Measurements from ENCODE around the gene DIS3L2.

DIS3L2 gene

DNA sequence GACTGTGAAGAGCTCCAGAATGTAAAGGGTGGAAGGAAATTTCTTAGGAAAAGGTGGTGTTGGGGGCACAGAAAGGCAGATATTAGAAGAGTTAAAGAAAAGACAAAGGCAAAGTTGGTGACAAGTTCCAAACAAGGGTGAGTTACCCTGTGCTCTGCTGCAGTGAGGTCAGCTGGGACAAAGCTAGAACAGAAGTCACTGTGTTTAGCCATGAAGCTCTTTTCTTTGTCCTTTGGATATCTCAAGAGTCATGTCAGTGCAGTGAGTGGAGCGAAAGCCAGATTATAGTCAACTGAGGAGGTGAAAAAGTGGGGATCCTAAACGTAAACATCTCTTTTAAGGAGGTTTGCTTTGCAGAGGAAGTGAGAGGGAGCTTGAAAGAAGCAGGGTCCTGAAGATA is 229.3 kb downstream of the DIS3L2 start:
- Histone ChIP-seq H2AFZ (ENCODE audit: low read depth, low read length) (no peak overlapping the region), H3K4me1 (ENCODE audit: insufficient read depth, low read length) (peaks cover 3% of the 10 kb centered on the region), H3K9me3 (ENCODE audit: low read length) (peaks cover 7% of the 10 kb centered on the region), H3K4me3 (ENCODE audit: low read length) (no peak overlapping the region), H3K36me3 (ENCODE audit: insufficient read depth, low read length) (no peaks in the 10 kb centered on the region), H3K27me3 (ENCODE audit: insufficient read depth, low read length) (no peaks in the 10 kb centered on the region)

DNA sequence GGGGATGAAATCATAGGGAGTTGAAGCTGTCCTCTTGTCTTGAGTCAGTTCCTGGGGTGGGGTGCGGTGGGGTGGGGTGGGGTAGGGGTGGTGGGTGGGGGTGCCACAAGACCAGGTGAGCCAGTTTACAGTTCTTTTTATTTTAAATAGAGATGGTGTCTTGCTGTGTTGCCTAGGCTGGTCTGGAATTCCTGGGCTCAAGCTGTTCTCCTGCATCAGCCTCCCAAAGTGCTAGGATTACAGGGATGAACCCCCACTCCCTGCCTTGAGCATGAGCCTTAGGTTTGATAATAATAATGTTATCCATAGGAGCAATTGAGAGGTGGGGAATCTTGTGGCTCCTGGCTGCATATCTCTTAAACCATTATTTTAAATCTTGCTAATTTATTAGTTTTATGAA is 234.0 kb downstream of the DIS3L2 start:
- peaks cover 5% of the 10 kb centered on the region for H3K9me3 ChIP-seq (ENCODE audit: low read length)

DNA sequence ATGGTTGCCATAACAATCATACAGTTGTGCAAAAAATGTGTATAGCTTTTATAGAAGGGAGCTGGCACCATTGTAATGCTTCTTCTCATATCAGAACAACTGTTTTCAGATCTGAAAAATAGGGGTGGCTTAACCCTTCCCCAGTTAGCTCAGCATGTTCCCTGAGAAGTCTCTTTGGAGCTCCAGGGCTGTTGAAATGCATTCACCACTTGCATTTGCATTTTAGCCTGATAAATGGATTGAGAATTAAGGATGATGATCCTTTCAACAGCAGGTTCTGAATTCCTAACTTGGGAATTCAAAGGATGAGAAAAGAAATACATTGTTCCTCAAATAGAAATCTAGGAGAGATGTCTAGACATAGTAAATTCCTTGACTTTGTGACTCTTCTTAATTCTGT is 235.3 kb downstream of the DIS3L2 start:
- H2AFZ ChIP-seq (ENCODE audit: low read depth, low read length): no peak overlapping the region
- peaks cover 4% of the 10 kb centered on the region for H3K36me3 ChIP-seq (ENCODE audit: insufficient read depth, low read length)
- peaks cover 5% of the 10 kb centered on the region for H3K9me3 ChIP-seq (ENCODE audit: low read length)
- H3K27me3 ChIP-seq (ENCODE audit: insufficient read depth, low read length): no peaks in the 10 kb centered on the region
- no peak overlapping the region for H3K4me3 ChIP-seq (ENCODE audit: low read length)
- H3K4me1 ChIP-seq (ENCODE audit: insufficient read depth, low read length): peaks cover 32% of the 10 kb centered on the region

More for the DNA sequence above, 234.0 kb downstream of the DIS3L2 start:
- peaks cover 32% of the 10 kb centered on the region for H3K4me1 ChIP-seq (ENCODE audit: insufficient read depth, low read length)
- H2AFZ ChIP-seq (ENCODE audit: low read depth, low read length): no peak overlapping the region
- H3K4me3 ChIP-seq (ENCODE audit: low read length): no peak overlapping the region
- no peaks in the 10 kb centered on the region for H3K27me3 ChIP-seq (ENCODE audit: insufficient read depth, low read length)
- no peaks in the 10 kb centered on the region for H3K36me3 ChIP-seq (ENCODE audit: insufficient read depth, low read length)

DNA sequence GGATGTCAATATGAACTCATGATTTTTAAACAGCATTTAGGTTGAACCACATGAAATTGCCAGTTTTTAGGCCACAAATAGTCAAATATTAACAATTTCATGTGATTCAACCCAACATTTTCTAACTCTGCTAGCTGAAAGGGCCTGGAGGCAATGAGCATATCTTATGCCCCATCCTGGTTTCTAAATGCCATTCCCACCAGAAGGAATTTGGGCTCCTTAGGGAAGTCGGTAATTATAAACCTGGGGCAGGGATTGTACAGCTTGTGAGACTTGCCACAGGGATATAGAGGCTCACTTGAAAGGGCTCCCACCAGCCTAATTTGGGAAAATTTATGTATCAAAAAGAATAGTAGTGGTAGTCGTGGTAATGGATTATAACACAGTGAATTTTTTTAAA is 238.7 kb downstream of the DIS3L2 start:
- peaks cover 42% of the 10 kb centered on the region for H3K4me1 ChIP-seq (ENCODE audit: insufficient read depth, low read length)
- H3K36me3 ChIP-seq (ENCODE audit: insufficient read depth, low read length): peaks cover 4% of the 10 kb centered on the region
- no peaks in the 10 kb centered on the region for H3K9me3 ChIP-seq (ENCODE audit: low read length)

DNA sequence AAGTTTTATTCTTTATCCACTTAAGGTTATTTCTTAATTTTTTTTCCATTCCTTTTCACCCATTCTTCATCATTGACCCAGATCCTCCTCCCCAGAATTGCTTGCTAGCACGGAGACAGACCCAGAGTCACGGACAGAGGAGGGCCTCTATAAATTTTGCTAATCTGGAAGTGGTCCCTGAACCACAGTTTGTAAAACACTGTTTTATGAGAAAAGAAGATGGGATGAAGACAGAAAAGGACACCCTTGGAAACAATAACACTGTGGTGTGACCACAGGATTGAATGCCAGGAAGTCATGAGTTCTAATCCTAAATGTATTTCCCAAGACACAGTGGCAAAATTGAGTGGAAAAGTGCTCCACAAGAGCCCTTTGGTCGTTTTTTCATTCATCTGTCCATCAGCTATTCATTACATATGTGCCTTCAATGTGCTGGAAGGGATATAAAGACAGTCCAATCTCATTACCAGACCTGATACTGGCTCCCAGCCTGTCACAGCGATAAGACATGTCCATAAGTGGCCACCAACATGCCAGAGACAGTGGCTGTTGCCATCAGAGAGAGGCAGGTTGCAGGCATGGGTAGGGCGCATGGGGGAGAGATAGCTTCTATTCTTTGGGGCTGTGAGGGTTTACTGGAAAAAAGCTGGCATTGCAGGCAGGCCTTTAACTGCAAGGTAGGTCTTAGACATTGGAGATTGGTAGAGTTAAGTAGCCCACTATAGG is 241.8 kb downstream of the DIS3L2 start:
- H3K9me3 ChIP-seq (ENCODE audit: low read length): no peaks in the 10 kb centered on the region
- no peak overlapping the region for H2AFZ ChIP-seq (ENCODE audit: low read depth, low read length)
- H3K4me3 ChIP-seq (ENCODE audit: low read length): no peak overlapping the region
- H3K27me3 ChIP-seq (ENCODE audit: insufficient read depth, low read length): no peaks in the 10 kb centered on the region
- H3K36me3 ChIP-seq (ENCODE audit: insufficient read depth, low read length): peaks cover 4% of the 10 kb centered on the region
- H3K4me1 ChIP-seq (ENCODE audit: insufficient read depth, low read length): peaks cover 16% of the 10 kb centered on the region

More for the DNA sequence above, 238.7 kb downstream of the DIS3L2 start:
- no peak overlapping the region for H3K4me3 ChIP-seq (ENCODE audit: low read length)
- no peak overlapping the region for H2AFZ ChIP-seq (ENCODE audit: low read depth, low read length)
- H3K27me3 ChIP-seq (ENCODE audit: insufficient read depth, low read length): no peaks in the 10 kb centered on the region

DNA sequence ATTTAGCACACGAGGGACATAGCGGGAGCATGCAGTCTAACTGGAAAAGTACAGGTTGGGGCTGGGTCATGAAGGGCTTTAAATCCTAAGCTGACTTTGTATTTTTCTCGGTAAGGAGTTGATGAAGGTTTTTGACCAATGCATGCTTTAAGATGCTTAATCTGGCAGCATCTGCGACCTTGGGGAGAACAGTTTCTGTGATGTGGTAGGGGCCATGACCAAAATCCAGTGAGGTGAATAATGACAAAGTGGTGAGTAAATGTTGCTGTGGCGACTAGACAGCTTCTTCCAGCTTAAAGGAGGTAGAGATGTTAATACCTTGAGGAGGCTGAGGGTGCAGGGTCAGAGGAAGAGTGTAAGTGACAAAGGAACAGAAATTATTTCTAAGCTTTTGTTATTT is 242.4 kb downstream of the DIS3L2 start:
- peaks cover 4% of the 10 kb centered on the region for H3K36me3 ChIP-seq (ENCODE audit: insufficient read depth, low read length)
- peaks cover 11% of the 10 kb centered on the region for H3K4me1 ChIP-seq (ENCODE audit: insufficient read depth, low read length)
- H3K9me3 ChIP-seq (ENCODE audit: low read length): no peaks in the 10 kb centered on the region
- H2AFZ ChIP-seq (ENCODE audit: low read depth, low read length): no peak overlapping the region
- no peak overlapping the region for H3K4me3 ChIP-seq (ENCODE audit: low read length)
- no peaks in the 10 kb centered on the region for H3K27me3 ChIP-seq (ENCODE audit: insufficient read depth, low read length)

DNA sequence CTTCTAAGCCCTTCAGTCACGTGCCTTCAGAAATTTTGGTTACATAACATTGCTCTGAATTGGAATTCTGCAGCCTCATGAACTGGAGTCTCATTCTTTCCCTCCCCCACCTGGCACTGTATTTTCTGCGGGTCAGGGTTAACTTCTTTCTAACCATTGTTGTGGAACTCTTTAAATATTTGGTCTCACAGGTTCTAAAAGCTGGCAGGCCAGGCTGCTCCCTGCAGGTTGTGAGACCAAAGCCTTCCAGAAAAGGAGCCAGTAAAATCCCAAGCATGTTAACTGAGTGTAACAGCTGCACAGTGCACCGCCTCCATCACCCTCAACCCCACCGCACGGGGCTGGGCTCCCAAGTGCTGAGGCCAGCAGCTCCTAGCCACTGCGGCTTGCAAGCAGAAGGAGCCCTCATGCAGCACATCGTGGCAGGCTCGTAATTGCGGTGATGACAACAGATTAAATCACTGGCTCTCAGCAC is 243.0 kb downstream of the DIS3L2 start:
- Histone ChIP-seq H3K36me3 (ENCODE audit: insufficient read depth, low read length) (peaks cover 4% of the 10 kb centered on the region), H3K4me1 (ENCODE audit: insufficient read depth, low read length) (peaks cover 11% of the 10 kb centered on the region), H2AFZ (ENCODE audit: low read depth, low read length) (no peak overlapping the region), H3K27me3 (ENCODE audit: insufficient read depth, low read length) (no peaks in the 10 kb centered on the region), H3K9me3 (ENCODE audit: low read length) (no peaks in the 10 kb centered on the region), H3K4me3 (ENCODE audit: low read length) (no peak overlapping the region)

DNA sequence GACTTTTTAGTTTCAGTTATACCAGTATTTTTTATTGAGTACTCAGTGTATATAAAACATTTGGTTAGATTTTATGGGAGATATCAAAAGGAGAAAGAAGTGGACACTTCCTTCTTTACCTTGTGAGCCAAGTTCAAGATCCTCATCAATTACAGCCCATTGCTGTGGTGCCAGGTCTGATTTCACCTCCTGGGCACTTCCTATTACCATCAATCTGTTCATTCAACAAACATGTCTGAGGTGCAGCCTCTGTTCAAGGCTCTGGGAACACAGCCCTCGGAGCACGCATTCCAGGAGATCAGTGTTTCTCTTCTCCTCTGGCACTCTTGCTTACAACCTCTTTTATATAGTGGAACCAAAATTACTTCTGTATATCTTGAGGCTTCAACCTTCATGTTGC is 245.7 kb downstream of the DIS3L2 start:
- Histone ChIP-seq H2AFZ (ENCODE audit: low read depth, low read length) (no peak overlapping the region), H3K36me3 (ENCODE audit: insufficient read depth, low read length) (peaks cover 9% of the 10 kb centered on the region), H3K4me3 (ENCODE audit: low read length) (no peak overlapping the region), H3K9me3 (ENCODE audit: low read length) (peaks cover 2% of the 10 kb centered on the region), H3K27me3 (ENCODE audit: insufficient read depth, low read length) (no peaks in the 10 kb centered on the region), H3K4me1 (ENCODE audit: insufficient read depth, low read length) (peaks cover 11% of the 10 kb centered on the region)

DNA sequence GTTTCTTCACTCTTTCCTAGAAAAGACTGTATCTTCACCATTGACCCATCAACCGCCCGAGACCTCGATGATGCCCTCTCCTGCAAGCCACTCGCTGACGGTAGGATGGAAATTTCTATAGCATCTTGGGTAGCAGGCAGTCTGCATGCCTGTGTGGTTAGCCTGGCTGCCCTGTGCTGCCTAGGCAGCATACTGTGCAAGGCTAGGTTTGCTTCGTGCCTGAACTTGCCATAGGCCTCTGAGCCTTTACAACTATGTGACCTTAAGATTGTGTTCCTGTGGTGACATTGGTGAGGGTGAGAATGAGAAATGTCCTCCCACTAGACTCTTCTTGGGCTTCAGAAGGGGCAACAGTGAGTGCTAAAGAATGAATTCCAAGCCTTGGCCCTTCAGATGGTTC is 248.8 kb downstream of the DIS3L2 start:
- Histone ChIP-seq H3K36me3 (ENCODE audit: insufficient read depth, low read length) (peaks cover 12% of the 10 kb centered on the region), H2AFZ (ENCODE audit: low read depth, low read length) (no peak overlapping the region), H3K4me3 (ENCODE audit: low read length) (no peak overlapping the region), H3K27me3 (ENCODE audit: insufficient read depth, low read length) (no peaks in the 10 kb centered on the region), H3K9me3 (ENCODE audit: low read length) (peaks cover 2% of the 10 kb centered on the region), H3K4me1 (ENCODE audit: insufficient read depth, low read length) (no peaks in the 10 kb centered on the region)

DNA sequence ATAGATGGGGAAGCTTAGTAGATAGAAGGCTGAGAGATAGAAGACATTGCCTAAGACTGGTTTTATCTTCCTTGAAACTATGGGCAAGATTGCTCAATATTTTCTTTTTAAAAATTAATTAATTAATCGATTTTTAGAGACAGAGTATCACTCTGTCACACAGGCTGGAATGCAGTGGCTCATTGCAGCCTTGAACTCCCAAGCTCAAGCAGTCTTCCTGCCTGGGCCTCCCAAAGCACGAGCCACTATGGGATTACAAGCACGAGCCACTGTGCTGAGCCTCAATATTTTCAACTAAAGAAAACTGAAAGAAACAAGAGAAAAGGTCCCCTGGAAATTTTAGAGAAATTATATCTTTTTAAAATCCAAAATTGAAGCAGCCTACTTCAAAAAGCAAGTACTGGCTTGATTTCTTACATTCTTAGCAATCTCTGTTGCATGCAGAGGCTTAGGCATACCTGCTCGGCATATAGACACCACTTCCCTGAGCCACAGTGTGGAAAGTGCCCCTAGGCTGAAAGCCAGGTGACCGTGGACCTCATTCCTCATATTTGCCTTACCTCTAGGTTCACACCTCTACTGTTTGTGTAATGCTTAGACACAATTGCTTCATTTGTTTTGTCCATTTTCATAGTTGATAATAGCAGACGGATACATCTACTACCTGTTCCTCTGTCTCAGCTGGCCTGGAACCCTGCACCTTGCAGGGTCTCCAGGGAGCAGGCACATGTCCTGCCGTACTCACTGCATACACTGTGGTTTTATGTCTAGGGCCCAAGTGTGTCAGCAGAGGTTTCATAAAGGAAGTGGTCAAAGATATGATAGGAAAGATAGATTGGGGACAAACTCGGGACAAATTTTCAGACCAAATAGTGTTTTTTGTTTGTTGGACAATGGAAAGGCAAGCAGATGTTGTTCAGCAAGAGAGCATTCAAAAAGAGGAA is 250.5 kb downstream of the DIS3L2 start:
- Histone ChIP-seq H3K27me3 (ENCODE audit: insufficient read depth, low read length) (no peaks in the 10 kb centered on the region), H2AFZ (ENCODE audit: low read depth, low read length) (no peak overlapping the region), H3K4me3 (ENCODE audit: low read length) (no peak overlapping the region), H3K9me3 (ENCODE audit: low read length) (peaks cover 2% of the 10 kb centered on the region), H3K4me1 (ENCODE audit: insufficient read depth, low read length) (no peaks in the 10 kb centered on the region), H3K36me3 (ENCODE audit: insufficient read depth, low read length) (peaks cover 12% of the 10 kb centered on the region)

DNA sequence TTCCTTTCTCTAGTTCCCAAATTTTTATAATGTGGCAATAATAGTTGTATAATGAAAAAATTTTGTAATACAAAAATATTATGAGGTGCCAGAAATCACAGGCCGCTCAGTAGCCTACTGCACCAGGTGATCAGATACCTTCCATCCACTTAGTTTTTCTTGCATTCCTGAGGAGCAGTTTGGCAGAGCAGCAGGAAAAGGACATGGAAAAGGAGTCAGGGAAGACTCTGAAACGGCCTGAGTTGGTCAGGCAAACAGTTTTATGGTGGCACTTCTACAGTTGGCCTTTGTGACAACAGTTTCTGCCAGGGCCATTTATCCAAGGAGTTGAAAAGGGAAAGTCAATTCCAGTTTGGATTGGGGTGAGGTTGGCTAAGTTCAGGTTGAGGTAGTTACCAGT is 251.7 kb downstream of the DIS3L2 start:
- Histone ChIP-seq H3K4me3 (ENCODE audit: low read length) (no peak overlapping the region), H2AFZ (ENCODE audit: low read depth, low read length) (no peak overlapping the region), H3K4me1 (ENCODE audit: insufficient read depth, low read length) (no peaks in the 10 kb centered on the region)

DNA sequence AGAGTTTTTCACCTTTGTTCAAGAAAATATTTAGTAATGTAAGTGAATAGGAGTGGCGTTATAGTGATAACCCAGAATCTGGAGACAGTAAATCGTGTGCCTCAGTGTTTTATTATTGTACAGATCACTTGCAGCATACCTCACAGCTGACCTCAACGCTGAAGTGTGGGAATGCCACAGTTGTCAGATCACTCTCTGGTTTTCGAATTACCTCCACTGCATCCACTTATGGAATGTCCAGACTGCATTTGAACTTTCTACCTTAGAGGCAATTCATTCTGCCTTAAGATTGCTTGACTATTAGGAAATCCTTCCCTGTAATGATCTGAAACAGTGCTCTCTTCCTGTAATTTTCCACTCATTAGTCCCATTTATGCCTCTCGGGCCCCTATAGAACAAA is 252.5 kb downstream of the DIS3L2 start:
- Histone ChIP-seq H3K4me1 (ENCODE audit: insufficient read depth, low read length) (no peaks in the 10 kb centered on the region), H3K9me3 (ENCODE audit: low read length) (peaks cover 2% of the 10 kb centered on the region)

More for the DNA sequence above, 251.7 kb downstream of the DIS3L2 start:
- Histone ChIP-seq H3K36me3 (ENCODE audit: insufficient read depth, low read length) (peaks cover 12% of the 10 kb centered on the region), H3K27me3 (ENCODE audit: insufficient read depth, low read length) (no peaks in the 10 kb centered on the region), H3K9me3 (ENCODE audit: low read length) (peaks cover 2% of the 10 kb centered on the region)

DNA sequence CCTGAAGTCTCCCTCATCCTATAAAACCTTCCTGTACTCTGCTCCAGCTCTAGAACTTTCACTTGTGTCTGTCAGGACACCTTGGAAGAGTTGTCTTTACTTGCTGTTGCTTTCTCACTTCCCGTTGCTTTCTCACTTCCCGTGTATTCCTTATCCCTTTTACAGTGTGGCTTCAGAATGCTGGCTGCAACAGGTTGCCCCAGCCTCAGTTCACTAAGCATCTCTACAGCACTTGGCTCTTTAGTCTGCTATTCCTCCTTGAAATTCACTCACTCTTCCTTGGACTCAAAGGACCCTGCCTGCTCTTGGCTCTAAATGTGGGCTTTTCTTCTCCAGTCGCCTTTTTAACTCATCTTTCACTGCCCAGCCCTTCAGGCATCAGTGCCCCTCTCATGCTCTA is 254.5 kb downstream of the DIS3L2 start:
- Histone ChIP-seq H2AFZ (ENCODE audit: low read depth, low read length) (no peak overlapping the region), H3K4me3 (ENCODE audit: low read length) (no peak overlapping the region), H3K9me3 (ENCODE audit: low read length) (no peaks in the 10 kb centered on the region), H3K36me3 (ENCODE audit: insufficient read depth, low read length) (peaks cover 6% of the 10 kb centered on the region), H3K27me3 (ENCODE audit: insufficient read depth, low read length) (no peaks in the 10 kb centered on the region), H3K4me1 (ENCODE audit: insufficient read depth, low read length) (no peaks in the 10 kb centered on the region)

More for the DNA sequence above, 252.5 kb downstream of the DIS3L2 start:
- H3K36me3 ChIP-seq (ENCODE audit: insufficient read depth, low read length): peaks cover 12% of the 10 kb centered on the region
- no peak overlapping the region for H2AFZ ChIP-seq (ENCODE audit: low read depth, low read length)
- no peaks in the 10 kb centered on the region for H3K27me3 ChIP-seq (ENCODE audit: insufficient read depth, low read length)
- no peak overlapping the region for H3K4me3 ChIP-seq (ENCODE audit: low read length)

All from neuron (in vitro differentiated cells).